Measurements from ENCODE around the gene SUN5.
"Not testable (repeated sequence)": the region's sequence is repeated elsewhere in the genome, so short reads cannot be mapped to it uniquely, and the experiment has no call there.

The SUN5 gene

GRCh38 chr20:32962646-32963045 lies 41.6 kb downstream of the SUN5 start:
- not testable (repeated sequence) for DNase-seq

GRCh38 chr20:32962053-32962452 lies 42.2 kb downstream of the SUN5 start:
- DNase-seq: no peak

- DNase-seq: no peak
Measured at GRCh38 chr20:32960849-32961731, 43.1 kb downstream of the SUN5 start.

- no peak for DNase-seq
Measured at GRCh38 chr20:32960222-32960518, 44.1 kb downstream of the SUN5 start.

GRCh38 chr20:32959351-32960221 lies 44.6 kb downstream of the SUN5 start:
- DNase-seq: no peak

GRCh38 chr20:32958574-32958973 lies 45.7 kb downstream of the SUN5 start:
- no peak for DNase-seq

GRCh38 chr20:32957459-32957858 lies 46.8 kb downstream of the SUN5 start:
- no peak for DNase-seq

- DNase-seq: peak in 1 of 2 donors; percentile 29
Measured at GRCh38 chr20:32950539-32950938, 53.7 kb downstream of the SUN5 start.

GRCh38 chr20:32946629-32947028 lies 57.6 kb downstream of the SUN5 start:
- no peak for DNase-seq

- DNase-seq: peak in 1 of 2 donors; percentile 65
Measured at GRCh38 chr20:32945710-32946221, 58.5 kb downstream of the SUN5 start.

- DNase-seq: no peak
Measured at GRCh38 chr20:32943490-32944052, 60.7 kb downstream of the SUN5 start.

- DNase-seq: no peak
Measured at GRCh38 chr20:32941155-32941885, 62.9 kb downstream of the SUN5 start.

- no peak for DNase-seq
Measured at GRCh38 chr20:32934580-32934979, 69.7 kb downstream of the SUN5 start.
